HepG2 (cell line): ENCODE measurements around the gene ANKRD12. TPM values are rescaled to one million over a fixed set of nuclear protein-coding genes. Genes with fewer than 3 reads are reported as not detected.
A peak's percentile ranks its signal among the peaks of the same experiment; 100 is the strongest.

ENCODE experiments used
- HIVEP1 ChIP-seq: sonication (generic); formaldehyde crosslinking; IDR thresholded peaks from 2 replicates; pipeline ENCODE4 v1.4.0; 2020; ENCODE audit warnings: mild to moderate bottlenecking, missing genetic modification reagents
- HOXD1 ChIP-seq: sonication (generic); formaldehyde crosslinking; IDR thresholded peaks from 2 replicates; pipeline ENCODE4 v1.5.0; 2020; ENCODE audit warnings: missing genetic modification reagents
- MIER3 ChIP-seq: IDR thresholded peaks from 2 replicates; pipeline ENCODE4 v1.6.1; 2016; ENCODE audit warnings: missing compliant biosample characterization, borderline replicate concordance
- POLR2AphosphoS5 ChIP-seq: IDR thresholded peaks from 2 replicates; pipeline ENCODE4 v1.6.1; 2012; ENCODE audit warnings: low read depth, low read length
- RARA ChIP-seq: IDR thresholded peaks from 2 replicates; pipeline ENCODE4 v1.6.1; 2016; ENCODE audit warnings: missing genetic modification reagents, missing compliant biosample characterization
- SP2 ChIP-seq: sonication (generic); formaldehyde crosslinking; IDR thresholded peaks from 2 replicates; pipeline ENCODE4 v1.5.1; 2020; ENCODE audit warnings: mild to moderate bottlenecking, missing genetic modification reagents
- THAP11 ChIP-seq: IDR thresholded peaks from 2 replicates; pipeline ENCODE4 v1.6.1; 2016; ENCODE audit warnings: missing biosample characterization, missing genetic modification reagents
- ZBTB38 ChIP-seq: sonication (generic); formaldehyde crosslinking; IDR thresholded peaks from 2 replicates; pipeline ENCODE4 v1.5.1; 2020; ENCODE audit warnings: mild to moderate bottlenecking, missing genetic modification reagents
- ZNF224 ChIP-seq: sonication (generic); formaldehyde crosslinking; IDR thresholded peaks from 2 replicates; pipeline ENCODE4 v1.5.0; 2020; ENCODE audit warnings: mild to moderate bottlenecking, missing genetic modification reagents
- ZNF232 ChIP-seq: sonication (generic); formaldehyde crosslinking; IDR thresholded peaks from 2 replicates; pipeline ENCODE4 v1.4.0; 2020; ENCODE audit warnings: missing genetic modification reagents, borderline replicate concordance
- ZNF30 ChIP-seq: sonication (generic); formaldehyde crosslinking; IDR thresholded peaks from 2 replicates; pipeline ENCODE4 v1.5.0; 2020; ENCODE audit warnings: mild to moderate bottlenecking, missing genetic modification reagents
- ZNF331 ChIP-seq: sonication (generic); formaldehyde crosslinking; IDR thresholded peaks from 2 replicates; pipeline ENCODE4 v1.4.0; 2020; ENCODE audit warnings: missing genetic modification reagents
- ZNF841 ChIP-seq: sonication (generic); formaldehyde crosslinking; IDR thresholded peaks from 2 replicates; pipeline ENCODE4 v1.8.1; 2023; ENCODE audit warnings: missing genetic modification reagents, borderline replicate concordance
- ZZZ3 ChIP-seq: sonication (generic); formaldehyde crosslinking; IDR thresholded peaks from 2 replicates; pipeline ENCODE4 v1.4.0; 2020; ENCODE audit warnings: missing genetic modification reagents, mild to moderate bottlenecking, borderline replicate concordance
- polyA plus RNA-seq, 8 experiments: library from polyadenylated mRNA; depleted of rRNA in 3 of 8; stranded (reverse) in 7 of 8; unstranded in 1 of 8; fragments of >200 nt; fragmentation: Illumina TruSeq in 4 of 8; extraction: Trizol in 4 of 8; gene quantifications; 2 replicates each; pipeline versions ENCODE4 v1.2.1 to v1.2.3, GENCODE V29; 2011 to 2016; ENCODE audit warnings: low read depth in 4 of 8, missing spikeins in 1 of 8, mixed read lengths in 1 of 8; ENCODE audit not compliant: insufficient read depth in 1 of 8
- total RNA-seq, 5 experiments: library from RNA; depleted of rRNA; stranded (reverse); fragments of >200 nt; fragmentation: Illumina TruSeq; extraction: Trizol; gene quantifications; 2 replicates each; pipeline ENCODE4 v1.2.3, GENCODE V29; 2016; ENCODE audit warnings: low read depth in 1 of 5
- TF ChIP-seq, protein P1 (sequence below), 2 experiments: fragments of 450-650 bp in 1 of 2; sonication (generic) in 1 of 2; formaldehyde crosslinking in 1 of 2; IDR thresholded peaks; 2 replicates each; pipeline versions ENCODE4 v1.6.1 to v1.8.0; 2016 to 2022; ENCODE audit warnings: antibody characterized with exemption in 1 of 2, mild to moderate bottlenecking in 1 of 2, missing genetic modification reagents in 1 of 2
- TF ChIP-seq, protein P2 (sequence below): sonication (generic); formaldehyde crosslinking; IDR thresholded peaks from 2 replicates; pipeline ENCODE4 v1.8.0; 2022; ENCODE audit warnings: mild to moderate bottlenecking, missing genetic modification reagents, moderate library complexity
- TF ChIP-seq, protein P3 (sequence below): IDR thresholded peaks from 2 replicates; pipeline ENCODE4 v1.6.1; 2012; ENCODE audit warnings: inconsistent platforms
- TF ChIP-seq, protein P4 (sequence below): sonication (generic); formaldehyde crosslinking; IDR thresholded peaks from 2 replicates; pipeline ENCODE4 v1.5.0; 2020; ENCODE audit warnings: mild to moderate bottlenecking, missing genetic modification reagents

ANKRD12 gene
- total and polyA plus RNA-seq, 2 of the 13 experiments (the other 11 are each of a cell fraction or from before 2014, with no cell fraction given): 6.0 to 23.2 TPM

DNA sequence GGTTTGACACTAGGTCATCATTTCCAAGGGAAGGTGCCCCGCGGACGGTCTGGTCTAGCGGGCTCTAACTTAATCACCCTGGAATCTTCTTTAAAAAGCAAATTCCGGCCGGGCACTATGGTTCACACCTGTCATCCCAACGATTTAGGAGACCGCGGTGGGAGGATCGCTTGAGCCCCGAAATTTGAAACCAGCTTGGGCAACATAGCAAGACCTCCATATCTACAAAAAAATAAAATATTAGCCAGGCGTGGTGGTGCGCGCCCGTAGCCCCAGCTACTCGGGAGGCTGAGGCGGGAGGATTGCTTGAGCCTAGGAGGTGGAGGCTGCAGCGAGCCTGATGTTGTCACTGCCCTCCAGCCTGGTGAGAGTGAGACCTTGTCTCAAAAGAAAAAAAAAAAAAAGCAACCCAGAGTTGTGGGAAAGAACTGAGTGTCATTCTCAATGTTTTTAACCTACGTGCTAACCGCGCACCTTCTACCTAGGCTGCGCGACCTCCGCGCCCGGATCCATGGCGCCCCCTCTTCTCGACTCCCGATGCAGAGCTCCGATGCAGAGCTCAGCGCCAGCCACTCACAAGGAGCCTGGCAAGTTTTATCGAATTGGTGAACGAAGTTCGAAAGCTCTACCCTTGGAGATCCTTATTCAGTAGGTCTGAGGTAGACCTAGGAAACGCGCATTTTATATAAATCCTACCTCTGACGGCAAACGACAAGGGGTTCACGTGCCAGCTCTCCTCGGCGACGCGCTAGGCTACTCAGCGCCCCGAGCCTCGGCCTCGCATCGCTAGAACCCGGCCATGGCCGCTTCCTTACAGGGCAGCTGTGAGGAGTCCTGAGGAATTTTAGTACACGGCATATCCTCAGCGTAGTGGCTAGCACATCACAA, 197.1 kb downstream of the ANKRD12 start (continued):
- TF ChIP-seq, protein P1, sequence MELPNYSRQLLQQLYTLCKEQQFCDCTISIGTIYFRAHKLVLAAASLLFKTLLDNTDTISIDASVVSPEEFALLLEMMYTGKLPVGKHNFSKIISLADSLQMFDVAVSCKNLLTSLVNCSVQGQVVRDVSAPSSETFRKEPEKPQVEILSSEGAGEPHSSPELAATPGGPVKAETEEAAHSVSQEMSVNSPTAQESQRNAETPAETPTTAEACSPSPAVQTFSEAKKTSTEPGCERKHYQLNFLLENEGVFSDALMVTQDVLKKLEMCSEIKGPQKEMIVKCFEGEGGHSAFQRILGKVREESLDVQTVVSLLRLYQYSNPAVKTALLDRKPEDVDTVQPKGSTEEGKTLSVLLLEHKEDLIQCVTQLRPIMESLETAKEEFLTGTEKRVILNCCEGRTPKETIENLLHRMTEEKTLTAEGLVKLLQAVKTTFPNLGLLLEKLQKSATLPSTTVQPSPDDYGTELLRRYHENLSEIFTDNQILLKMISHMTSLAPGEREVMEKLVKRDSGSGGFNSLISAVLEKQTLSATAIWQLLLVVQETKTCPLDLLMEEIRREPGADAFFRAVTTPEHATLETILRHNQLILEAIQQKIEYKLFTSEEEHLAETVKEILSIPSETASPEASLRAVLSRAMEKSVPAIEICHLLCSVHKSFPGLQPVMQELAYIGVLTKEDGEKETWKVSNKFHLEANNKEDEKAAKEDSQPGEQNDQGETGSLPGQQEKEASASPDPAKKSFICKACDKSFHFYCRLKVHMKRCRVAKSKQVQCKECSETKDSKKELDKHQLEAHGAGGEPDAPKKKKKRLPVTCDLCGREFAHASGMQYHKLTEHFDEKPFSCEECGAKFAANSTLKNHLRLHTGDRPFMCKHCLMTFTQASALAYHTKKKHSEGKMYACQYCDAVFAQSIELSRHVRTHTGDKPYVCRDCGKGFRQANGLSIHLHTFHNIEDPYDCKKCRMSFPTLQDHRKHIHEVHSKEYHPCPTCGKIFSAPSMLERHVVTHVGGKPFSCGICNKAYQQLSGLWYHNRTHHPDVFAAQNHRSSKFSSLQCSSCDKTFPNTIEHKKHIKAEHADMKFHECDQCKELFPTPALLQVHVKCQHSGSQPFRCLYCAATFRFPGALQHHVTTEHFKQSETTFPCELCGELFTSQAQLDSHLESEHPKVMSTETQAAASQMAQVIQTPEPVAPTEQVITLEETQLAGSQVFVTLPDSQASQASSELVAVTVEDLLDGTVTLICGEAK (IDR thresholded peaks at IDR 0.05): no peak
- TF ChIP-seq, protein P1 (CRISPR knock-in tag; IDR thresholded peaks at IDR 0.05): peak; percentile 21; the same call in 1 of the 2 replicates
- TF ChIP-seq ZNF232 (CRISPR knock-in tag): peak; percentile 61; the same call in 1 of the 2 replicates
- TF ChIP-seq ZNF224 (CRISPR knock-in tag): peak; percentile 16; the same call in 1 of the 2 replicates
- TF ChIP-seq POLR2AphosphoS5: no peak
- no peak for TF ChIP-seq ZNF30 (CRISPR knock-in tag)
- TF ChIP-seq ZZZ3 (CRISPR knock-in tag): no peak
- no peak for TF ChIP-seq HOXD1
- TF ChIP-seq RARA (CRISPR knock-in tag): no peak
- TF ChIP-seq, protein P2, sequence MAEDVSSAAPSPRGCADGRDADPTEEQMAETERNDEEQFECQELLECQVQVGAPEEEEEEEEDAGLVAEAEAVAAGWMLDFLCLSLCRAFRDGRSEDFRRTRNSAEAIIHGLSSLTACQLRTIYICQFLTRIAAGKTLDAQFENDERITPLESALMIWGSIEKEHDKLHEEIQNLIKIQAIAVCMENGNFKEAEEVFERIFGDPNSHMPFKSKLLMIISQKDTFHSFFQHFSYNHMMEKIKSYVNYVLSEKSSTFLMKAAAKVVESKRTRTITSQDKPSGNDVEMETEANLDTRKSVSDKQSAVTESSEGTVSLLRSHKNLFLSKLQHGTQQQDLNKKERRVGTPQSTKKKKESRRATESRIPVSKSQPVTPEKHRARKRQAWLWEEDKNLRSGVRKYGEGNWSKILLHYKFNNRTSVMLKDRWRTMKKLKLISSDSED (CRISPR knock-in tag): no peak
- TF ChIP-seq, protein P3, sequence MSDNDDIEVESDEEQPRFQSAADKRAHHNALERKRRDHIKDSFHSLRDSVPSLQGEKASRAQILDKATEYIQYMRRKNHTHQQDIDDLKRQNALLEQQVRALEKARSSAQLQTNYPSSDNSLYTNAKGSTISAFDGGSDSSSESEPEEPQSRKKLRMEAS: peak; percentile 68; the same call in 1 of the 2 replicates
- no peak for TF ChIP-seq ZNF331 (CRISPR knock-in tag)
- TF ChIP-seq, protein P4, sequence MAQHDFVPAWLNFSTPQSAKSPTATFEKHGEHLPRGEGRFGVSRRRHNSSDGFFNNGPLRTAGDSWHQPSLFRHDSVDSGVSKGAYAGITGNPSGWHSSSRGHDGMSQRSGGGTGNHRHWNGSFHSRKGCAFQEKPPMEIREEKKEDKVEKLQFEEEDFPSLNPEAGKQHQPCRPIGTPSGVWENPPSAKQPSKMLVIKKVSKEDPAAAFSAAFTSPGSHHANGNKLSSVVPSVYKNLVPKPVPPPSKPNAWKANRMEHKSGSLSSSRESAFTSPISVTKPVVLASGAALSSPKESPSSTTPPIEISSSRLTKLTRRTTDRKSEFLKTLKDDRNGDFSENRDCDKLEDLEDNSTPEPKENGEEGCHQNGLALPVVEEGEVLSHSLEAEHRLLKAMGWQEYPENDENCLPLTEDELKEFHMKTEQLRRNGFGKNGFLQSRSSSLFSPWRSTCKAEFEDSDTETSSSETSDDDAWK (CRISPR knock-in tag): no peak
- no peak for TF ChIP-seq THAP11
- TF ChIP-seq ZNF841 (CRISPR knock-in tag): no peak
- TF ChIP-seq SP2: no peak
- TF ChIP-seq HIVEP1 (CRISPR knock-in tag): peak; percentile 25; the same call in 1 of the 2 replicates
- no peak for TF ChIP-seq ZBTB38 (CRISPR knock-in tag)
- no peak for TF ChIP-seq MIER3 (CRISPR knock-in tag)
